ENCODE data around the gene DMTF1. TPM values are rescaled to one million over a fixed set of nuclear protein-coding genes. Genes with fewer than 3 reads are reported as not detected.

The DMTF1 gene
- total and polyA plus RNA-seq, 10 of the 15 experiments (the other 5 are each of a cell fraction or from before 2014, with no cell fraction given) = 24.3 to 191 (median 72.0) TPM

- no peak for TF ChIP-seq YY1 (IDR thresholded peaks at IDR 0.05; ENCODE audit: low read depth, low read length)
- no peak for TF ChIP-seq SRF (IDR thresholded peaks at IDR 0.05; ENCODE audit: low read depth in 2 of 2, low read length in 2 of 2)
- TF ChIP-seq, protein P1, sequence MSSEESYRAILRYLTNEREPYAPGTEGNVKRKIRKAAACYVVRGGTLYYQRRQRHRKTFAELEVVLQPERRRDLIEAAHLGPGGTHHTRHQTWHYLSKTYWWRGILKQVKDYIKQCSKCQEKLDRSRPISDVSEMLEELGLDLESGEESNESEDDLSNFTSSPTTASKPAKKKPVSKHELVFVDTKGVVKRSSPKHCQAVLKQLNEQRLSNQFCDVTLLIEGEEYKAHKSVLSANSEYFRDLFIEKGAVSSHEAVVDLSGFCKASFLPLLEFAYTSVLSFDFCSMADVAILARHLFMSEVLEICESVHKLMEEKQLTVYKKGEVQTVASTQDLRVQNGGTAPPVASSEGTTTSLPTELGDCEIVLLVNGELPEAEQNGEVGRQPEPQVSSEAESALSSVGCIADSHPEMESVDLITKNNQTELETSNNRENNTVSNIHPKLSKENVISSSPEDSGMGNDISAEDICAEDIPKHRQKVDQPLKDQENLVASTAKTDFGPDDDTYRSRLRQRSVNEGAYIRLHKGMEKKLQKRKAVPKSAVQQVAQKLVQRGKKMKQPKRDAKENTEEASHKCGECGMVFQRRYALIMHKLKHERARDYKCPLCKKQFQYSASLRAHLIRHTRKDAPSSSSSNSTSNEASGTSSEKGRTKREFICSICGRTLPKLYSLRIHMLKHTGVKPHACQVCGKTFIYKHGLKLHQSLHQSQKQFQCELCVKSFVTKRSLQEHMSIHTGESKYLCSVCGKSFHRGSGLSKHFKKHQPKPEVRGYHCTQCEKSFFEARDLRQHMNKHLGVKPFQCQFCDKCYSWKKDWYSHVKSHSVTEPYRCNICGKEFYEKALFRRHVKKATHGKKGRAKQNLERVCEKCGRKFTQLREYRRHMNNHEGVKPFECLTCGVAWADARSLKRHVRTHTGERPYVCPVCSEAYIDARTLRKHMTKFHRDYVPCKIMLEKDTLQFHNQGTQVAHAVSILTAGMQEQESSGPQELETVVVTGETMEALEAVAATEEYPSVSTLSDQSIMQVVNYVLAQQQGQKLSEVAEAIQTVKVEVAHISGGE (CRISPR knock-in tag; IDR thresholded peaks at IDR 0.05) = no peak
- no peak for TF ChIP-seq MTA2 (IDR thresholded peaks at IDR 0.05; ENCODE audit: low read depth)
Observed at GRCh38 chr7:87140271-87140748, 11.9 kb upstream of the DMTF1 start (continued).

DNA sequence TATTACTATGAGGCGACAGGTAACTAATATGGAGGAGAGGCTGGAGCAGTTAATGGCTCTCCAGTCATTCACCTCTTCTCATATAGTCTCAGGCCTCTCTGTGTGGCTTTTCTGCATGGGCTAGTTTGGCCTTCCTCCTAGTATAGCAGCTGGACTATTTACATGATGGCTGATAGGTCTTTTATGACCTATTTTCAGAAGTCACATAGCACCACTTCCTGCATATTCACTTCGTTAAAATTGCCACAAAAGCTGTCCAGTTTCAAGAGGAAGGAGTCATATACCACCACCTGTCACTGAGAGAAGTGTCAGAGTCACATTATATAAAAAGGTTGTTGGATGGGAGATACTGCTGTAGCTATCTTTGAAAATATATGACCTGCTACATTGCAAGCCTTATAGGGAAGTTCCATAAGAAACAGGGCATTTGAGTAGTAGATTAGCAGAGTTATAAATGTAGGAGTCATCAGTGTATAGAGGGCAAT is 8.0 kb upstream of the DMTF1 start:
- CTCF ChIA-PET = interaction anchor here (1.2 to 1.9 kb wide), 3 partner anchors 10 to 217 kb away, joined by 3 to 7 read pairs (median 5); no protein-coding TSS in a partner anchor
- Histone ChIP-seq H2AFZ (ENCODE audit: control insufficient read depth, low read depth, low read length) (peak overlapping the region; percentile 40), H3K4me2 (ENCODE audit: control insufficient read depth, insufficient read depth) (peak overlapping the region; percentile 43), H3K4me3 (no peak overlapping the region), H3K27ac (ENCODE audit: control insufficient read depth, insufficient read depth) (peak overlapping the region; percentile 56), H4K20me1 (ENCODE audit: control insufficient read depth, insufficient read depth) (no peaks in the 10 kb centered on the region), H3K36me3 (ENCODE audit: control insufficient read depth in 2 of 2, insufficient read depth in 2 of 2, low read length in 1 of 2) (no peaks in the 10 kb centered on the region), H3K27me3 (replicated peaks in 1 of 2; ENCODE audit: control insufficient read depth in 2 of 2, insufficient read depth in 2 of 2, low read length in 1 of 2) (no peaks in the 10 kb centered on the region), H3K4me1 (ENCODE audit: control insufficient read depth, insufficient read depth, low read length) (peaks cover 22% of the 10 kb centered on the region), H3K79me2 (ENCODE audit: control insufficient read depth, insufficient read depth, low read length) (no peaks in the 10 kb centered on the region), H3K9ac (ENCODE audit: control insufficient read depth, insufficient read depth, low read length) (no peak overlapping the region), H3K9me3 (replicated peaks; ENCODE audit: control insufficient read depth, insufficient read depth, low read length) (no peaks in the 10 kb centered on the region)
- peak; percentile 76 for FAIRE-seq
- BruUV-seq (replicated peaks) = no TSS peak
- POLR2A ChIA-PET = interaction anchor here (1.2 kb wide), 1 partner anchor 10 kb away, joined by 3 read pairs; no protein-coding TSS in a partner anchor
- 0% methylated on average over 2 of the region's 2 CpGs for WGBS (ENCODE audit: insufficient coverage, insufficient replicate concordance, low lambda C conversion rate, missing lambda C conversion rate)
- DNase-seq (ENCODE audit: low read depth, low spot score) = peak; percentile 78
- ATAC-seq = peak; percentile 97
- SMC1A ChIA-PET (ENCODE audit: uncharacterized antibody, unreplicated experiment) = interaction anchor here (0.8 to 1.5 kb wide), 4 partner anchors 10 to 73 kb away, joined by 3 to 5 read pairs (median 5); no protein-coding TSS in a partner anchor
- intact Hi-C loops (cut with micrococcal nuclease; ENCODE audit: unreplicated experiment) = loop anchor here (2.0 kb wide), 1 partner anchor 83 kb away; no protein-coding TSS in a partner anchor
- RAD21 ChIA-PET (ENCODE audit: unreplicated experiment) = no interaction called here
- in situ Hi-C loops (cut with MboI) = no loop called here
- TF ChIP-seq IKZF1 (conservative IDR thresholded peaks at IDR 0.05) (0 out of 2 replicates have a peak, but pooled peaks have one; percentile 20), KDM1A (IDR thresholded peaks at IDR 0.05; ENCODE audit: borderline replicate concordance) (no peak), MEF2B (IDR thresholded peaks at IDR 0.05; ENCODE audit: partially characterized antibody, poor library complexity, severe bottlenecking) (peak; percentile 19), PAX5 (IDR thresholded peaks at IDR 0.05; ENCODE audit: borderline replicate concordance, low read depth, low read length) (0 out of 2 replicates have a peak, but pooled peaks have one; percentile 27), NFYB (IDR thresholded peaks at IDR 0.05; ENCODE audit: insufficient read depth, low read depth, low read length) (0 out of 2 replicates have a peak, but pooled peaks have one; percentile 28), SRF (IDR thresholded peaks at IDR 0.05; ENCODE audit: low read depth in 2 of 2, low read length in 2 of 2) (no peak), POLR2AphosphoS5 (IDR thresholded peaks at IDR 0.05; ENCODE audit: low read length) (no peak), NBN (IDR thresholded peaks at IDR 0.05) (no peak), ZNF274 (IDR thresholded peaks at IDR 0.05; ENCODE audit: insufficient read depth, insufficient read length) (no peak), CREB1 (IDR thresholded peaks at IDR 0.05; ENCODE audit: low read depth) (peak; percentile 84)
- TF ChIP-seq, protein P2, sequence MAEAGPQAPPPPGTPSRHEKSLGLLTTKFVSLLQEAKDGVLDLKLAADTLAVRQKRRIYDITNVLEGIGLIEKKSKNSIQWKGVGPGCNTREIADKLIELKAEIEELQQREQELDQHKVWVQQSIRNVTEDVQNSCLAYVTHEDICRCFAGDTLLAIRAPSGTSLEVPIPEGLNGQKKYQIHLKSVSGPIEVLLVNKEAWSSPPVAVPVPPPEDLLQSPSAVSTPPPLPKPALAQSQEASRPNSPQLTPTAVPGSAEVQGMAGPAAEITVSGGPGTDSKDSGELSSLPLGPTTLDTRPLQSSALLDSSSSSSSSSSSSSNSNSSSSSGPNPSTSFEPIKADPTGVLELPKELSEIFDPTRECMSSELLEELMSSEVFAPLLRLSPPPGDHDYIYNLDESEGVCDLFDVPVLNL (IDR thresholded peaks at IDR 0.05; ENCODE audit: low read depth, low read length) = no peak
- TF ChIP-seq, protein P3, sequence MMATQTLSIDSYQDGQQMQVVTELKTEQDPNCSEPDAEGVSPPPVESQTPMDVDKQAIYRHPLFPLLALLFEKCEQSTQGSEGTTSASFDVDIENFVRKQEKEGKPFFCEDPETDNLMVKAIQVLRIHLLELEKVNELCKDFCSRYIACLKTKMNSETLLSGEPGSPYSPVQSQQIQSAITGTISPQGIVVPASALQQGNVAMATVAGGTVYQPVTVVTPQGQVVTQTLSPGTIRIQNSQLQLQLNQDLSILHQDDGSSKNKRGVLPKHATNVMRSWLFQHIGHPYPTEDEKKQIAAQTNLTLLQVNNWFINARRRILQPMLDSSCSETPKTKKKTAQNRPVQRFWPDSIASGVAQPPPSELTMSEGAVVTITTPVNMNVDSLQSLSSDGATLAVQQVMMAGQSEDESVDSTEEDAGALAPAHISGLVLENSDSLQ (IDR thresholded peaks at IDR 0.05) = peak; percentile 64
- TF ChIP-seq, protein P4, sequence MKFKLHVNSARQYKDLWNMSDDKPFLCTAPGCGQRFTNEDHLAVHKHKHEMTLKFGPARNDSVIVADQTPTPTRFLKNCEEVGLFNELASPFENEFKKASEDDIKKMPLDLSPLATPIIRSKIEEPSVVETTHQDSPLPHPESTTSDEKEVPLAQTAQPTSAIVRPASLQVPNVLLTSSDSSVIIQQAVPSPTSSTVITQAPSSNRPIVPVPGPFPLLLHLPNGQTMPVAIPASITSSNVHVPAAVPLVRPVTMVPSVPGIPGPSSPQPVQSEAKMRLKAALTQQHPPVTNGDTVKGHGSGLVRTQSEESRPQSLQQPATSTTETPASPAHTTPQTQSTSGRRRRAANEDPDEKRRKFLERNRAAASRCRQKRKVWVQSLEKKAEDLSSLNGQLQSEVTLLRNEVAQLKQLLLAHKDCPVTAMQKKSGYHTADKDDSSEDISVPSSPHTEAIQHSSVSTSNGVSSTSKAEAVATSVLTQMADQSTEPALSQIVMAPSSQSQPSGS (IDR thresholded peaks at IDR 0.05; ENCODE audit: low read length) = peak; percentile 83; the same call in 1 of the 2 replicates

All from GM12878 (cell line).